T-helper 2 cell treated with Interferon-gamma antibody and Interleukin-4, amounts not matched to agents 5 μg/mL and 100 μg/mL, for 36 hours (primary cell): ENCODE data around the gene ATP5F1B.

Experiments used
- DNase-seq: peaks from one replicate; pipeline ENCODE4 v3.0.0; 2021; ENCODE audit warnings: low spot score
- H3K27ac Mint-ChIP-seq: one replicate; pipeline ENCODE4 v1.8.0; 2021; ENCODE audit warnings: mild to moderate bottlenecking, mixed read lengths
- H3K27me3 Mint-ChIP-seq: one replicate; pipeline ENCODE4 v1.8.0; 2021; ENCODE audit warnings: low read depth, mixed read lengths
- H3K36me3 Mint-ChIP-seq: one replicate; pipeline ENCODE4 v1.8.0; 2021; ENCODE audit warnings: low read depth, mixed read lengths
- H3K4me1 Mint-ChIP-seq: one replicate; pipeline ENCODE4 v1.8.0; 2021; ENCODE audit warnings: low read depth, mixed read lengths
- H3K4me3 Mint-ChIP-seq: one replicate; pipeline ENCODE4 v1.8.0; 2022; ENCODE audit warnings: mild to moderate bottlenecking, moderate library complexity, mixed read lengths
- H3K9me3 Mint-ChIP-seq: one replicate; pipeline ENCODE4 v1.8.0; 2021; ENCODE audit warnings: mixed read lengths

Gene ATP5F1B

GRCh38 chr12:56616925-56617324, 28.9 kb downstream of the ATP5F1B start:
- Mint-ChIP-seq H3K27ac (peak overlapping the region; percentile 21), H3K27me3 (no peaks in the 10 kb centered on the region), H3K36me3 (peaks cover 62% of the 10 kb centered on the region), H3K4me3 (no peak overlapping the region), H3K4me1 (peaks cover 2% of the 10 kb centered on the region), H3K9me3 (no peaks in the 10 kb centered on the region)
- DNase-seq = no peak

- Mint-ChIP-seq H3K4me1 (peaks cover 2% of the 10 kb centered on the region), H3K4me3 (no peak overlapping the region), H3K27me3 (no peaks in the 10 kb centered on the region), H3K27ac (no peak overlapping the region), H3K36me3 (peaks cover 67% of the 10 kb centered on the region), H3K9me3 (no peaks in the 10 kb centered on the region)
- DNase-seq = no peak
Observed at GRCh38 chr12:56616244-56616643, 29.5 kb downstream of the ATP5F1B start.

DNA sequence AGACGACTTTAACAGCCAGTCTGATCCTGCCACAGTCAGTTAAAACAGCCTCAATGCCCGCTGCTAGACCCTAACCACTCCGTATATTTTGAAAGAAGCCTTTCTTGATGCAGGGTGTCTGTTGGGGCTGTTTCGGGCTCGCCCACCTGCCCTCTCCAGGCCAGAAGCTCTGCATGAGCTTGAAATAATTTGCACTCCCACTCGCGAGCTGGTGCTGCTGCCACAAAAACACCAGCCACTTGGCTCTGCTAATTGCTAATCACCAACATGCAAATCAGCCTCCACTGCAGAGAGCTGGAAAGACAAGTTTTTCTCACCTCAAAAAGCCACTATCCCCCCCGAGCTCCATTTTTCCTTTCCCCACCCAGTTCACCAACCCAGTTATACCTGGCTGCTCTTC, 31.2 kb downstream of the ATP5F1B start:
- H3K27me3 Mint-ChIP-seq = no peaks in the 10 kb centered on the region

DNA sequence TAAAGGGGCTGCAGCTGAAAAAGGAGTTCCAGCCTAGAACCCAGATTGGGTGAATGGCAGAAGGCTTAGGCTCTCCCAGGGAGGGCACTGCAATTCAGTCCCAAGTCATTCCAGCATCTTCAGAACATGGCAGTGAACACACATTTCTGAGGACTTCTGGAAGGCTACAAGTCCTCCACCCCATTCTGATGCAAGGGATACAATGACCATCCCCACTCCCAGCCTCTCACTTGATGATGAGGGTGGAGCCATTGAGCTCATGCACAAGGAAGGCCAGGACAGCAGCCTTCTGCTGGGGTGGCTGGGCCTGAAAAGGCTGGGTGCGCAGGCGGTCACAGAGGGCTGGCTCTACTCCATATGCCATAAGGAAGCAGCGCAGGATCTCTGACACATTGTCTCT, 41.4 kb downstream of the ATP5F1B start:
- Mint-ChIP-seq H3K27ac (no peak overlapping the region), H3K36me3 (peaks cover 67% of the 10 kb centered on the region), H3K9me3 (no peaks in the 10 kb centered on the region), H3K4me1 (no peaks in the 10 kb centered on the region), H3K4me3 (no peak overlapping the region), H3K27me3 (no peaks in the 10 kb centered on the region)
- no peak for DNase-seq

More for the DNA sequence above, 31.2 kb downstream of the ATP5F1B start:
- Mint-ChIP-seq H3K27ac (no peak overlapping the region), H3K4me3 (no peak overlapping the region), H3K4me1 (peaks cover 2% of the 10 kb centered on the region), H3K36me3 (peaks cover 79% of the 10 kb centered on the region), H3K9me3 (no peaks in the 10 kb centered on the region)
- DNase-seq = no peak

DNA sequence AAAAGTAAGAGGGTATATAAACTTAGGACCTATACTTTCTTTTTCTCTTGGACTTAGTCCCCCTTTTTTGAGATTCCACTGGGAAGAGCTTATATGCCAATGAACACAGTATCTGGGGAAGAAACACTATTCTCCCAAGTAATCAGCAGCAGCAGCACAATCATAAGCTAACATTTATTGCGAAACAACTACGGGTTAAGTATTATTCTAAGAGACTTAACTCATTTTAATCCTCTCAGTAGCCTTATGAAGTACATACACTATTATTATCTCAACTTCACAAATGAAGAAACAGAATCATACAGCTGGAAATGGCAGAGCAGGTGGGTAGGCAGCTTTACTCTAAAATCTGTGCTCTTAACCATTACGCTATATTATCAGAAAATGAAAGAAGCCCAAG, 43.5 kb downstream of the ATP5F1B start:
- Mint-ChIP-seq H3K9me3 (no peaks in the 10 kb centered on the region), H3K27ac (no peak overlapping the region), H3K36me3 (peaks cover 77% of the 10 kb centered on the region), H3K27me3 (no peaks in the 10 kb centered on the region), H3K4me3 (no peak overlapping the region), H3K4me1 (no peaks in the 10 kb centered on the region)
- DNase-seq = no peak

DNA sequence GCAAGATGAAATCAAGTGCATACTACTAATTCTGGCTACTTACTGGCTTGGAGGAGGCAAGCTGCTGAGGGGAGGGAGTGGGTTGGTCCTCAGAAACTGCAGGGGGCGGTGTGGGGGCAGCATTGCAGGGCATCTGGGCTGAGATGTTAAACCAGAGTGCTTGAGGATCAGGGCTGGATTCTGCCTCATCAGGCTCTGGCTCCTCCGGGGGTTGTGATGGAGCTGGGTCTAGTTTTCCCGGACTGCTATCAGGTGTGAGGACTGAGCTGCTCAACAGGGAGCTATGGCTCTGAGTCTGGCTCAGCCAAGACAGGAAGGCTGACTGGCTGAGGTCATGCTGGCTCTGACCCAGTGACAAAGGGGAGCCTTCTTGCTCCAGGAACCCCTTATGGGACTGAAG, 44.3 kb downstream of the ATP5F1B start:
- H3K9me3 Mint-ChIP-seq = no peaks in the 10 kb centered on the region
- H3K27me3 Mint-ChIP-seq = no peaks in the 10 kb centered on the region
- H3K27ac Mint-ChIP-seq = no peak overlapping the region
- H3K4me1 Mint-ChIP-seq = no peaks in the 10 kb centered on the region
- no peak overlapping the region for H3K4me3 Mint-ChIP-seq
- peaks cover 77% of the 10 kb centered on the region for H3K36me3 Mint-ChIP-seq
- no peak for DNase-seq

DNA sequence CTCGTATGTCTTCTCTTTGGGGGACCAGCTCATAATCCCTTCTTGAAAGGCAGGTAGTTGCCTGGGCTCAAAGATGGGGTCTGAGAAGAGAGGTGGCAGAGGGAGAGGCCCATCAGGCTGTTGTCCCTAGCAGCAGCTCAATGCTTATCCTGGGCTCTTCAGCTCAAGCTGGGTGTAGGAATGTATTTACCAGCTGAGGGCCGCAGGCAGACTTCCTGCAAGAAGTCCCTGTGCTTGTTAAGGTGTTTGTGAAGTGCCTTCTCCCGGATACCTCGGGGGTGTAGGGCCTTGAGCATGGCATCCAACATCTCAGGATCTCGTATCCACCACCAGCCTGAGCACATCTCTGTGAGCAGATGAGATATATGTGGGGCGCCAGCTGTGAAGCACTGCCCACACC, 45.0 kb downstream of the ATP5F1B start:
- Mint-ChIP-seq H3K4me3 (no peak overlapping the region), H3K27ac (no peak overlapping the region), H3K27me3 (no peaks in the 10 kb centered on the region), H3K9me3 (no peaks in the 10 kb centered on the region), H3K4me1 (peaks cover 2% of the 10 kb centered on the region), H3K36me3 (peaks cover 73% of the 10 kb centered on the region)
- DNase-seq = no peak

DNA sequence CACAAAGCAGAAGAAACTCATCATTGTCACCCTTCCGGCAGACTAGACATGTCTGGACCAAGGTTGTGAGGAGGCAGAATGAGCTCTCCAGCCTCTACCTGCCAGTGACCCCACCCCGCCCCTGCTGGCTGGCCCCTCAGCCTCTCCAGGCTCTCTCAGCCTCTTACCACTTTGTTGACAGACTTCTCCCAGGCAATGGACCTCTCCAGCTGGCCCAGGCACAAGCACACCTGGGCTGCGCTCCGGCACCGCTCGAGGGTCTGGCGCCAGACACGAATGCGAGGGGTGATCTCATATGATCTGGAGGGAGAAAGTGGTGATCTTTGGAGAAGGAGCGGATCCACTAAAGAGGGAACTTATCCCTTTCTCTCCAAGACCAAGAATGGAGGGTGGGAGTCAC, 46.0 kb downstream of the ATP5F1B start:
- no peak overlapping the region for H3K27ac Mint-ChIP-seq
- no peaks in the 10 kb centered on the region for H3K27me3 Mint-ChIP-seq
- no peak for DNase-seq
- no peak overlapping the region for H3K4me3 Mint-ChIP-seq
- peaks cover 71% of the 10 kb centered on the region for H3K36me3 Mint-ChIP-seq
- peaks cover 2% of the 10 kb centered on the region for H3K4me1 Mint-ChIP-seq
- H3K9me3 Mint-ChIP-seq = no peaks in the 10 kb centered on the region

DNA sequence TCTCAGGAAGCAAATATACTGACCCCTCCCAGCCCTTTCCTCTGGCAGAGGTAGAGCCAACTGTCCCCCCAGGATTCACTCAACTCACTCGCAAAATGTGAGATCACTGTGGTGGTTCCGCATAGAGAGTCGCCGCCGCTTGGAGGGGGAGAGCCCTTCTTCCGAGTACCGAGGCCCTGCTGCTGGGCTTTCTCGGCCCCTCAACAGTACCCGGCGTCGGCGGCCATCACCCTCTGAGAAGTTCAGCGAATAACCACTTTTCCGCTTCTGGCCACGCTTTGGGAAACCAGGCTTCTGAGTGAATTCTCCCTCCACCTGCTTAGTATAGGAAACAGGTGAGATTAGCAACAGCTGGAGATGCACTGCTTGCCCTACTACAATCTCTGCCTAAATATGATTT, 46.7 kb downstream of the ATP5F1B start:
- Mint-ChIP-seq H3K4me3 (no peak overlapping the region), H3K36me3 (peaks cover 65% of the 10 kb centered on the region)

DNA sequence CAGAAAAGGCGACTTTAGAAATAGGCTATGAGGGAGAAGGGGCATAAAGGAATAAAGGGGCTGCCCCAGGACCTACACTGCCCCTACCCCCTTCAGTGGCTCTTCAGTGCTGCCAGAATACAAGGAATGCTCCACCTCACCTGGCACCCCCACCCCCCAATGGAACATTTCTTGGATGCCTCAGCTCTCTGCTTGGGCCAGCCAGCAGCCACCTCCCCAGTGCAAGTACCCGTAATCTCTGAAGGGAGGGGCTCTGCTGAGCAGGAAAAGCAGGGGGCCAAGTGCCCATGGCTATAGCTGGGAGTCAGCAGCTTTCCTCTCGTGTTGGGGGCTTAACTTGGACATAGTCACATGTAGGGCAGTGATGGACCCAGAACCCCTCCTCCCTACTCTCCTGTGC, 49.0 kb downstream of the ATP5F1B start:
- no peak for DNase-seq
- Mint-ChIP-seq H3K9me3 (no peaks in the 10 kb centered on the region), H3K27ac (no peak overlapping the region), H3K4me1 (peaks cover 4% of the 10 kb centered on the region), H3K4me3 (no peak overlapping the region), H3K36me3 (peaks cover 49% of the 10 kb centered on the region), H3K27me3 (no peaks in the 10 kb centered on the region)

More for the DNA sequence above, 46.7 kb downstream of the ATP5F1B start:
- Mint-ChIP-seq H3K27ac (no peak overlapping the region), H3K9me3 (no peaks in the 10 kb centered on the region), H3K27me3 (no peaks in the 10 kb centered on the region), H3K4me1 (peaks cover 2% of the 10 kb centered on the region)
- DNase-seq = no peak

DNA sequence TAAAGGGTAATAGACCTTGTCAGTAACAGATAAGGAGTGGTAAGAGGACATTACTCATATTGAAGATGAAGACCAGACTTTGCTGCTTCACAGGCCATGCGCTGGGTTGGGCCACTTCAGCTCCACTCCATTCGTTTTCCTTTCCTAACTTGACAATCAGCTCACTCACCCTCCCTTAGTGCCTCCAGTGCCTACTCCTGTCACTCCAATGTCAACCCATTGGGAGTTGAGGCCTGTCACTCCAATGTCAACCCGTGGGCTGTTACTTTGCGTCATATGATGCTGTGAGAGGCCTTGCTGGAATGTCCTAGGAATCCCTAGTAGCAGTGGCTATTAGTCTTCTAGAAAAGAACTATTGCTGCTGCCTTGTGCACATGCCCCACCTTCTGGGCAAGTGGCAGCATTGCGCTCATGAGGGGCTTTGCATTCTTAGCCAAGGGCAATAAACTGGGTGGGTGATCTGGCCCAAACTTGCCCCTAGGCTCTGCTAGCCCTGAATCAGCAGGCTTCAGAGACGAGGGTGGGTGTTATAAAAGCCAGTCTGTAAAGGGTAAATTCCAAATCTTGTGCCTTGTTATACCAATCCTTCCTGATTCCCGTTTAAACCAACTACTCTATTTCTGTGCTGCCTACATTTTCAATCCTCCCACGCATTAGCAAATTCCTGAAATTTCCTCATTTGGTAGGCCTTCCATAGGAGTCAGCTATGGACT, 51.7 kb downstream of the ATP5F1B start:
- peak; percentile 40 for DNase-seq
- no peaks in the 10 kb centered on the region for H3K9me3 Mint-ChIP-seq
- H3K27me3 Mint-ChIP-seq = no peaks in the 10 kb centered on the region
- peaks cover 4% of the 10 kb centered on the region for H3K4me1 Mint-ChIP-seq
- H3K36me3 Mint-ChIP-seq = peaks cover 23% of the 10 kb centered on the region
- H3K4me3 Mint-ChIP-seq = no peak overlapping the region
- H3K27ac Mint-ChIP-seq = peak overlapping the region; percentile 61

GRCh38 chr12:56591961-56592360, 53.8 kb downstream of the ATP5F1B start:
- Mint-ChIP-seq H3K36me3 (peaks cover 14% of the 10 kb centered on the region), H3K9me3 (no peaks in the 10 kb centered on the region), H3K4me3 (no peak overlapping the region), H3K27me3 (no peaks in the 10 kb centered on the region), H3K4me1 (peaks cover 4% of the 10 kb centered on the region), H3K27ac (no peak overlapping the region)
- no peak for DNase-seq

GRCh38 chr12:56591126-56591525, 54.7 kb downstream of the ATP5F1B start:
- H3K9me3 Mint-ChIP-seq = no peaks in the 10 kb centered on the region

DNA sequence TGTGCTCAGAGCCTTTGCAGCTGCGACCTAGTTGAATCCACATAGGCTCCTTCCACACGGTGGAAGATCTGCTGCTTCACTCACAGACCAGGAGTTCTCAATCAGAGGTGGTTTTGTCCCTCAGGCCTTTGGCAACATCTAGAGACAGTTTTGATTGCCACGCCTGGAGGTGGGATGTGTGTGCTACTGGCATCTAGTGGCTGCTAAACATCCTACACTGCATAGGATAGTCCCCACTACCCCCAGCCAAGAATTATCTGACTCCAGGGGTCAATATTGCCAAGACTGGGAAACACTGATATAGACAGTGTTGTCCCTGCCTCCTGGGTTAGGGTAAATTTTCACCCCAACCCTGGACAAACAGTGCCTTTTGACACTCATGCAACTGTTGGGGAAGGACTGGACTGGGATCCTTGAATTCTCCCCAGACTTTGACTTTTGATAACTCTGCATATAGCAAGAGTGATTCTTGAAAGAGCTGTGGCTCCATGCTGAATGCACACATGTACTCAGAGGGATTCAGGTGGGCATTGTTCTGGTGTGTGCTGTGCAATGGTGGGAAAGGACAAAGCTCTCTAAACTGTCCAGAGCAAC, 55.5 kb downstream of the ATP5F1B start:
- H3K4me1 Mint-ChIP-seq = peaks cover 2% of the 10 kb centered on the region
- no peak overlapping the region for H3K4me3 Mint-ChIP-seq
- H3K9me3 Mint-ChIP-seq = no peaks in the 10 kb centered on the region
- H3K27ac Mint-ChIP-seq = no peak overlapping the region
- H3K27me3 Mint-ChIP-seq = no peaks in the 10 kb centered on the region
- no peak for DNase-seq
- peaks cover 9% of the 10 kb centered on the region for H3K36me3 Mint-ChIP-seq

More at GRCh38 chr12:56591126-56591525, 54.7 kb downstream of the ATP5F1B start:
- Mint-ChIP-seq H3K36me3 (peaks cover 14% of the 10 kb centered on the region), H3K4me3 (no peak overlapping the region), H3K4me1 (peaks cover 3% of the 10 kb centered on the region), H3K27ac (no peak overlapping the region), H3K27me3 (no peaks in the 10 kb centered on the region)
- no peak for DNase-seq

GRCh38 chr12:56589783-56590182, 56.0 kb downstream of the ATP5F1B start:
- no peak for DNase-seq
- Mint-ChIP-seq H3K4me3 (no peak overlapping the region), H3K4me1 (peaks cover 2% of the 10 kb centered on the region), H3K27me3 (no peaks in the 10 kb centered on the region), H3K27ac (no peak overlapping the region), H3K9me3 (no peaks in the 10 kb centered on the region), H3K36me3 (peaks cover 8% of the 10 kb centered on the region)
